ENCODE data around the gene RTEL1.

- TF ChIP-seq CTCF (IDR thresholded peaks at IDR 0.05) = no peak
- no peak for TF ChIP-seq POLR2AphosphoS5 (IDR thresholded peaks at IDR 0.05; ENCODE audit: low read depth, low read length)
- TF ChIP-seq TCF7L2 (IDR thresholded peaks at IDR 0.05; ENCODE audit: low read depth, low read length) = no peak
- no peak for TF ChIP-seq SIN3A (IDR thresholded peaks at IDR 0.05; ENCODE audit: borderline replicate concordance, insufficient read depth, low read depth, low read length)
These were observed 73.3 kb downstream of the RTEL1 start for GRCh38 chr20:63731410-63731809.

Data from Panc1 (cell line).